SU-DHL-6 (cell line): ENCODE data around the gene CHN1.
A peak's percentile ranks its signal among the peaks of the same experiment; 100 is the strongest.

Experiments used
- H2AFZ ChIP-seq: fragments of 200-600 bp; sonication (generic); 2 replicates; pipeline ENCODE4 v1.6.1; 2014; ENCODE audit warnings: low read depth, mild to moderate bottlenecking, moderate library complexity, mixed read lengths, antibody characterized with exemption, low read length; ENCODE audit not compliant: severe bottlenecking
- H3F3A ChIP-seq: fragments of 200-600 bp; shearing (Covaris generic); 2 replicates; pipeline ENCODE4 v1.6.0; 2016; ENCODE audit warnings: antibody characterized with exemption, mild to moderate bottlenecking; ENCODE audit not compliant: insufficient read depth
- H3K27ac ChIP-seq: fragments of 200-600 bp; sonication (generic); 2 replicates; pipeline ENCODE4 v1.5.1; 2016; ENCODE audit warnings: low read depth, mild to moderate bottlenecking, low read length, moderate library complexity, mixed read lengths
- H3K27me3 ChIP-seq: fragments of 200-600 bp; sonication (generic), shearing (Covaris generic); 2 replicates; pipeline ENCODE4 v1.6.0; 2014; ENCODE audit warnings: mild to moderate bottlenecking, low read length
- H3K36me3 ChIP-seq: fragments of 200-600 bp; sonication (generic); 2 replicates; pipeline ENCODE4 v1.6.1; 2014; ENCODE audit warnings: mild to moderate bottlenecking, low read length, mixed read lengths
- H3K4me2 ChIP-seq: fragments of 300-600, 200-600 bp; shearing (Covaris generic), sonication (generic); 2 replicates; pipeline ENCODE4 v1.6.0; 2014; ENCODE audit warnings: low read length, low read depth, mild to moderate bottlenecking; ENCODE audit not compliant: poor library complexity, severe bottlenecking
- H3K4me3 ChIP-seq: fragments of 200-600 bp; sonication (generic); 2 replicates; pipeline ENCODE4 v1.5.1; 2014; ENCODE audit warnings: antibody characterized with exemption, low read length, mild to moderate bottlenecking, mixed read lengths; ENCODE audit not compliant: insufficient read depth, poor library complexity, severe bottlenecking
- H3K79me2 ChIP-seq: fragments of 200-600 bp; sonication (generic); 2 replicates; pipeline ENCODE4 v1.6.1; 2014; ENCODE audit warnings: mild to moderate bottlenecking, low read length, moderate library complexity; ENCODE audit not compliant: insufficient read depth
- H3K9ac ChIP-seq: fragments of 200-600 bp; sonication (generic); 2 replicates; pipeline ENCODE4 v1.7.0; 2014; ENCODE audit warnings: mild to moderate bottlenecking, low read length
- H3K9me2 ChIP-seq: fragments of 200-600 bp; sonication (generic); replicated peaks from 2 replicates; pipeline ENCODE4 v1.6.1; 2014; ENCODE audit warnings: low read length; ENCODE audit not compliant: insufficient read depth
- H3K9me3 ChIP-seq: fragments of 200-600 bp; sonication (generic); 2 replicates; pipeline ENCODE4 v1.6.1; 2014; ENCODE audit warnings: low read length, mixed read lengths; ENCODE audit not compliant: insufficient read depth
- H4K20me1 ChIP-seq: fragments of 200-600 bp; sonication (generic); 2 replicates; pipeline ENCODE4 v1.6.1; 2014; ENCODE audit warnings: low read depth, mild to moderate bottlenecking, antibody characterized with exemption, low read length, moderate library complexity, mixed read lengths
- CTCF ChIP-seq: fragments of 200-600 bp; sonication (generic); IDR thresholded peaks from one replicate; pipeline ENCODE4 v1.5.1; 2017; ENCODE audit warnings: antibody characterized with exemption, mild to moderate bottlenecking, low read length, moderate library complexity; ENCODE audit not compliant: insufficient read depth, poor library complexity, severe bottlenecking
- EZH2phosphoT487 ChIP-seq: fragments of 200-600 bp; sonication (generic), shearing (Covaris generic); conservative IDR thresholded peaks from 2 replicates; pipeline ENCODE4 v1.6.1; 2018; ENCODE audit warnings: mild to moderate bottlenecking, antibody characterized with exemption, low read length, moderate library complexity, mixed read lengths

Gene CHN1

GRCh38 chr2:174753038-174753633 is 252.0 kb downstream of the CHN1 start:
- Histone ChIP-seq H2AFZ (peak overlapping the region; percentile 10), H3K9me2 (no peaks in the 10 kb centered on the region), H3K79me2 (no peaks in the 10 kb centered on the region), H3K27ac (peak overlapping the region; percentile 86), H3K9me3 (no peaks in the 10 kb centered on the region), H3K27me3 (no peaks in the 10 kb centered on the region), H4K20me1 (no peaks in the 10 kb centered on the region), H3K9ac (no peak overlapping the region; the same call in 1 of the 2 replicates), H3F3A (peaks cover 38% of the 10 kb centered on the region), H3K36me3 (no peaks in the 10 kb centered on the region), H3K4me3 (peak overlapping the region; percentile 20), H3K4me2 (peak overlapping the region; percentile 49)
- TF ChIP-seq EZH2phosphoT487 (no peak), CTCF (no peak)

GRCh38 chr2:174752403-174753037 is 252.7 kb downstream of the CHN1 start:
- H3K9ac ChIP-seq = no peak overlapping the region; the same call in 1 of the 2 replicates
- H3K27me3 ChIP-seq = no peaks in the 10 kb centered on the region
- no peaks in the 10 kb centered on the region for H3K36me3 ChIP-seq
- no peaks in the 10 kb centered on the region for H3K9me3 ChIP-seq
- H3F3A ChIP-seq = peaks cover 38% of the 10 kb centered on the region
- H4K20me1 ChIP-seq = no peaks in the 10 kb centered on the region
- H3K9me2 ChIP-seq = no peaks in the 10 kb centered on the region
- H2AFZ ChIP-seq = peak overlapping the region; percentile 3
- H3K79me2 ChIP-seq = no peaks in the 10 kb centered on the region
- no peak for TF ChIP-seq CTCF
- no peak for TF ChIP-seq EZH2phosphoT487
- H3K4me3 ChIP-seq = peak overlapping the region; percentile 20
- peak overlapping the region; percentile 86 for H3K27ac ChIP-seq
- peak overlapping the region; percentile 49 for H3K4me2 ChIP-seq

GRCh38 chr2:174750923-174751441 is 254.2 kb downstream of the CHN1 start:
- Histone ChIP-seq H3K9me2 (no peaks in the 10 kb centered on the region), H3K27ac (peak overlapping the region; percentile 86), H3K9ac (0 out of 2 replicates have a peak overlapping the region, but pooled peaks have one; percentile 4), H3K36me3 (no peaks in the 10 kb centered on the region), H3K4me3 (no peak overlapping the region), H3F3A (peaks cover 38% of the 10 kb centered on the region), H4K20me1 (no peaks in the 10 kb centered on the region), H3K9me3 (no peaks in the 10 kb centered on the region), H3K4me2 (peak overlapping the region; percentile 49), H3K79me2 (no peaks in the 10 kb centered on the region), H3K27me3 (no peaks in the 10 kb centered on the region), H2AFZ (peak overlapping the region; percentile 77)
- TF ChIP-seq CTCF = no peak
- no peak for TF ChIP-seq EZH2phosphoT487
